Measurements from ENCODE around the gene ZNF597.

Gene ZNF597, protein sequence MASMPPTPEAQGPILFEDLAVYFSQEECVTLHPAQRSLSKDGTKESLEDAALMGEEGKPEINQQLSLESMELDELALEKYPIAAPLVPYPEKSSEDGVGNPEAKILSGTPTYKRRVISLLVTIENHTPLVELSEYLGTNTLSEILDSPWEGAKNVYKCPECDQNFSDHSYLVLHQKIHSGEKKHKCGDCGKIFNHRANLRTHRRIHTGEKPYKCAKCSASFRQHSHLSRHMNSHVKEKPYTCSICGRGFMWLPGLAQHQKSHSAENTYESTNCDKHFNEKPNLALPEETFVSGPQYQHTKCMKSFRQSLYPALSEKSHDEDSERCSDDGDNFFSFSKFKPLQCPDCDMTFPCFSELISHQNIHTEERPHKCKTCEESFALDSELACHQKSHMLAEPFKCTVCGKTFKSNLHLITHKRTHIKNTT

DNA sequence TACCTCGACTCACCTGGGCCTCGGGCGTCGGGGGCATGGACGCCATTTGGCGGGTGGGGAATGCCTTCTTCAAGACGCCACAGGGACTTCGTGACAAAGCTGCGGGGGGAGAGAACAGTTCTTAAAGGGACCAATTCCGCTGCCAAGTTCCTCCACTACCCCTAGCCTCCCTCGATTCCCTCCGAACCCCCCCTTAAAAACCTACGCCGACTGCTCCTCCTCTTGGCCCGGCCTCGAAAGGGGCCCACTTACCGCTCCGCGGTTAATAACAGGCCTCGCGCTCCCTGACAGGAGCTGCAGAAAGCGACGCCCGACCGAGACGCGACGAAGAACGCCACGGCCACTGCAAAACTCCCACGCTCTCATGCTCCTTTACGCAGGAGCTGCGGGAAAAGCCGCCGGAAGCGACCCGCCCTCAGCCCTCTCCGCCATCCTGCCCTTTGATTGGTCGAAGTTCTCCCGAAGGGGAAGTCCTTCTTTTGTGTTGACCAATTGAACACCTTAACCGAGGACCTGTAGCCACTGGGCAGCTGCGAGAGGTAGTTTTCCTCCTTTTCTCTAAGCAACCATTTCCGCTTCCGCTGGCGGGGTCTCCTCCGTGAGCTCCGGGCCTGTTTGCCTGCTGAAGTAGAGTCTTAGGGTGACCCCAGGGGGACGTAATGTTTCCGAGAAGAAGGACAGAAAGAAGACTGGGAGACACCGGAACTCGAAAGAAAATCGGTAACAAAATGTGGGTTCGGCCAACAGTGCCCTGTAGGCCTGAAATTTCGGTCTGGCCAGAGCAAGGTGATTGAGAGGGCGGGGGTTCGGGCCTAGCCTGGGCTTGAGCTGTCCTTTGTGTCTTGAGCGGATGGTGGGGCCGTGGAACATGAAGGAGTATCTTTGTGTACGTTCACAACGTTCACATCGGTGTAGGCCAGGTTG lies at the start of gene ZNF597, which contains the start of gene NAA60:
TSS of gene ZNF597 (minus strand) at position 397 of the 924 bp plus-strand sequence. CDS start at position 46, 351 bp downstream.
TSS of gene NAA60 (plus strand) at position 573 of the 924 bp plus-strand sequence. CDS start 32,548 bp downstream, outside the sequence.
- peak; percentile 76 for DNase-seq (ENCODE audit: low read depth)

DNA sequence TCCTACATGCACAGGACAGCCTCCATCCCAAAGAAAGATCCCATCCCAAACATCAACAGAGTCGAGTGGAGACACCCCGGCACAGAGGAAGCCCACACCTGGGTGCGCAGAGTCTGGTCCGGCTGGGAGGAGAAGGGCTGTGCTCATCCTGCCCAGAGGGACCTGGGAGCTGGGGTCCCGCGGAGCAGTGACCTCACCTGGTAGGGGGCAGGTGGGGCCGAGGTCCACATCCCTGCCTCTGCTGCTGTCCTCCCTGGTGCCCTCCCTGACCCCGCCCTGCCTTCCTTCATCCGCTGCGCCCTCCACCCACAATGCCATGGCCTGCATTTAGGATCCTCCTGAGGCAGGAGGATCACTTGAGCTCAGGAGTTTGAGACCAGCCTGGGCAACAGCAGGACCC lies 49.1 kb upstream of the ZNF597 start:
- DNase-seq (ENCODE audit: low read depth), result no peak

DNA sequence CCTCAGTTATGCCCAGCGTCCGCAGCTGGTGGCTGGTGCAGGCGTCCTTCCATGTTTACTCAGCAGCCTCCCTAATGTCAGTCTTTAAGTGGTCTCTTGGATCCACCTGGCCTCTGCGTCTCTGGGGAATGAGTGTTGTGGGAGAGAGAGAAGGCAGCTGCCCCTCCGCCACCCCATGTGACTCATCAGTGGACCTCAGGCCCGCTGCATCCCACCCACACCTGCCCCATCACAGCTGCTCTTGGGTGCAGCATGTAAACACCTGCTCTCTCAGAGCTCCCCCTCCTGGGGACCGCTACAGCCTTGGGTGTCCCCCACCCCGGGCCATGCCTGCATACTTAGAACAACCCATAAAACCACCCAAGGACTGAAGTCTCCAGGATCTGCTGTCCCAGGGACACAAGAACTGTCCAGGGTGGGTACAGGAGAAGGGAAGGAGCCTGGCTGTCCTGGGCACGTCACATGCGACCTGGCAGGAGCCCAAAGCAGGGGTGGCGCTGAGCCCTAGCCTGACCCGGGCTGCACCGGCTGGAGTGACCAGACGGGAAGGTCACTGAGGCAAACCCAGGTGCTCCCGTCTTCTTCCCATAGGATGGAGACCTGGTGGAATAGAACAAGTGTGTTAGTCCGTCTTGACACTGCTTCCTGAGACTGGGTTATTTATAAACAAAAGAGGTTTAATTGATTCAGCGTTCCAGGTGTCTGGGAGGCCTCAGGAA lies 47.8 kb upstream of the ZNF597 start:
- no peak for DNase-seq (ENCODE audit: low read depth)

DNA sequence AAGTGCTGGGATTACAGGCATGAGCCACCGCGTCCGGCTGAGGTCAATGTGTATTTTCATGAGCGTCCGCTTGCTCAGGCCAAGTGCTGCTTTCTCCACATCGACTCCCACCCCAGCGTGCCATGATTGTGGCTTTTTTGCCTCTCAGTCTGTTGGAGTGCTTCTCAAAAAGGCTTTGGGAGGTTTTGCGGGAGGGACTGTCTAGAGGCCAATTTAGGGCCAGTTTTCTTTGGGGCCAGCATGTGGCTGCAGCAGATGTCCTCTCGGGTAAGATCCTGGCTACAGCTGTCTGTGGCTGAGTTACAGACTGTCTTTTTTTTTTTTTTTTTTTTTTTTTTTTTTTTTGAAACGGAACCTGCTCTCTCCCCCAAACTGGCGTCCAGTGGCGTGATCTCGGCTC lies 45.5 kb upstream of the ZNF597 start:
- DNase-seq (ENCODE audit: low read depth), result no peak

DNA sequence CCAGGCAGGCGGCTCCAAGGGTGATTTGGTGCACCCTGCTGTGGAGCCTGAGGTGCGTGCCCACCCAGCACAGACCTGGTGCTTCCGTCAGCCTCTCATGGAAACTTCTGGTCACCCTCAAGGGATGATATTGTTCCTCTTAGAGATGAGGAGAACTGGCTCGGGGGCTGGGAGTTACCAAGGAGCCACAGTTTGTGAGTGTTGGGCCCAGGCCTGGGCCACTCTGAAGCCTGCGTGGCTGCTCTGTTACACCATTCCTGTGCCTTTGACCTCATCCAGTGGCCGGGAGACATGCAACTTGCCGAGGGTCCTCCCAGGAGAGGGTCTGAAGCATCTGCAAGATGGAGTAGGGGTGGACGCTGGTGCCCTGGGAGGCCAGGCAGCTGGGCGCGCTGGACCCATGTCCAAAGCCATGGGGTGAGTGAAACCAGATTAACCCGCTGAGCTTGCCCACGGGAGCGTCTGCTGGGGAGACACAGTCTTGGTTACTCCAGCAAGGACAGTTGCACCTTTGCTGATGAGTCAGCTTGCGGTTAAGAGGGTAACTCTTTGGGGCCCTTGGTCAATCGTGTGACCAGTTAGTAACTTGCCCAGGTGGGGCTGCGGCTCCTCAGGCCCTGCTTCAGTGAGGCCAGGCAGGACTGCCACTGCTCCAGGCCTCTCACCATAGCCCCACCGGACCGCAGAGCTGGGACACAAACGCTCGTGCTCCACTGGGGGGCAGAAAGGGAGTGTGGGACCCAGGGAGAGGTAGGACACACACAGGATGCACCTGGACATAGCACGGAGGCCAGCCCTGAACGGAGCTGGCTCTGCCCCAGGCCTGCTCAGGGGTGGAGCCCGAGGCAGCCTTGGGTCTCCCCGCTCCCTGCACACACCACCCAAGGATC lies 44.5 kb upstream of the ZNF597 start:
- DNase-seq (ENCODE audit: low read depth), result no peak

DNA sequence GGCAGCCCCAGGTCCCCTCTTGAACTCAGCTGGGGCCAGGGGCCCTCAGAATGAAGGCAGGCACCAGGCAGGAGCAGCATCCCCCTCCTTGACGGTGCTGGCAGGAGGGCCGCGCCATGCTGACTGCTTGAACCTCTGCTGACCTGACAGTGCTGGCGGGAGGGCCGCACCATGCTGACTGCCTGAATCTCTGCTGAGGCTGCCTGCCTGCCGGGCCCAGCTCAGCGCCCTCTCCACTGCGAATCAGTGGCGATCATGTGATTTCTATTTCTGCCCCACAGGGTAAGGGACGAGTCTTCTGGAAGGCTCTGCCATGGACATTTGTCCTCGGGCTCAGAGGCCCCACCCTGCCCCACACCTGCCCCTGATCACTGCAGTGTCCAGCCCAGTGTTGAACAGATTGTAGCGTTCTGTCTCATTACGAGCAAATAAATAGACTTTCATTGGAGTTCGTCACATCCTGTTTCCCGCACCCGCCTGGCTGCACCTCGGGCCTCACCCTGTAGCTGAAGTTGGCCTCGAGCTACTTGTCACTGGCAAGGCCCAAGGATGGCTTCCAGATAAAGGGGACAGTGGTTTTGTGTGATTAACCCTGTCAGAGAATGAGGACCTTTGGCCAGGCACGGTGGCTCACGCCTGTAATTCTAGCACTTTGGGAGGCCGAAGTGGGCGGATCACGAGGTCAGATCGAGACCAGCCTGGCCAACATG lies 43.4 kb upstream of the ZNF597 start:
- no peak for DNase-seq (ENCODE audit: low read depth)

DNA sequence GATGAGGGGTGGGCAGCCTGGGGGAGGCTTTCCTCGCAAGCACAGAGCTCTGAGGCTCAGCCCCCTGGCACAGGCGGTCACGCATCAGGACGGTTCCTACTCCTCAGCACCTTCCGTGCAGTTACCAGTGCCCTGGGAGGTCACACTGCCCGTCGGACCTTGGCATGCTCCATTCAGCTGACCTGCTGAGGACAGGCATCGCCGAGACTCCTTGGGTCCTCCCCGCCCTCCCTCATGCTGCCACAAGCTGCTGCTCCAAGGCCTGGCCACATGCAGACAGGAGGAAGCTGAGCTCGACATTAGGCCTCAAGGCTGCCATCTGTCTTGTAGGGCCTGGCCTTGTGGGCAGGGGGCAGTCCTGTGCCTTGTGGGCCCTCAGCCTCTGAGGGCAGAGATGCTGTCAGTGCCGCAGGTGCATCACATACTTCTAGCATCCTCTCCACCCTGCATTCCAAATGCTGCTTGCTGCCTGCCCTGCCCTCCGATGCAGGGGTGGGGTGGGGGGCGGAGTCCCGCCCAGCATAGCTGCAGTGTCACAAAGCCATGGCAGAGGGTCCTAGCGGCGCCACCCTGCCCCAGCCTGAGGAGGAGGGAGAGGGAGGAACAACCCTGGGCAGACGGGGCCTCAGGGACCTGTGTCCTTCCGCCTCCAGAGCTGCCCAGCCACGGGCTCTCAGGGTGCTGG lies 42.7 kb upstream of the ZNF597 start:
- DNase-seq (ENCODE audit: low read depth), result no peak

DNA sequence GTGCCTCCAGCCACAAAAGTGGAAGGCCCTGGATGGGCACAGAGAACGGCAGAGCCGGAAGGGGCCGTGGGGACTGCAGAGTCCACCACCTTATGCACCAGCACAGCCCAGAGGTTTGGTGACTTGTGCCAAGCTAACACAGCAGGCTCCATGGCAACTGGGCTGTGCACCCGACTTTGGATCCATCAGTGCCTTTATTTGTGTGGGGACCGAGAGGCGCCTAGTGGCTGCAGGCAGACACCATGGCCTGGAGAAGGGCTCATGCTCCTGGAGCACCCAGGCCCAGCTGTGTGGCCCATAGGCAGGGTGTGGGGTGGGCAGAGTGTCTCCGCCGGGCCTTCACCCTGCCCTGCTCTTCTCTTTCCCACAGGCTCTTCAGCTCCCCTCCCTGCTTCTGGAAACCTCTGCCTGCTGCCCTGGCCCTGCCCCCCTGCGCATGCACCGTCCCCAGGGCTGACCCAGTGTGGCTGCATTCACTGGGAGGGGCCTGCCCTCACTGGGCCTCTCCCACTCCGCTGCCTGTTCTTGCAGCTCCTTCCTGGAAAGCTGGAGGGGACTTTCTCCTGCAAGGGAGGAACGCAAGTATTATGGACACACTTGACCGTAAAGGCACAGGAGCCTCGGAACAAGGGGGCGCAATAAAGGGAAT lies 41.9 kb upstream of the ZNF597 start:
- no peak for DNase-seq (ENCODE audit: low read depth)

DNA sequence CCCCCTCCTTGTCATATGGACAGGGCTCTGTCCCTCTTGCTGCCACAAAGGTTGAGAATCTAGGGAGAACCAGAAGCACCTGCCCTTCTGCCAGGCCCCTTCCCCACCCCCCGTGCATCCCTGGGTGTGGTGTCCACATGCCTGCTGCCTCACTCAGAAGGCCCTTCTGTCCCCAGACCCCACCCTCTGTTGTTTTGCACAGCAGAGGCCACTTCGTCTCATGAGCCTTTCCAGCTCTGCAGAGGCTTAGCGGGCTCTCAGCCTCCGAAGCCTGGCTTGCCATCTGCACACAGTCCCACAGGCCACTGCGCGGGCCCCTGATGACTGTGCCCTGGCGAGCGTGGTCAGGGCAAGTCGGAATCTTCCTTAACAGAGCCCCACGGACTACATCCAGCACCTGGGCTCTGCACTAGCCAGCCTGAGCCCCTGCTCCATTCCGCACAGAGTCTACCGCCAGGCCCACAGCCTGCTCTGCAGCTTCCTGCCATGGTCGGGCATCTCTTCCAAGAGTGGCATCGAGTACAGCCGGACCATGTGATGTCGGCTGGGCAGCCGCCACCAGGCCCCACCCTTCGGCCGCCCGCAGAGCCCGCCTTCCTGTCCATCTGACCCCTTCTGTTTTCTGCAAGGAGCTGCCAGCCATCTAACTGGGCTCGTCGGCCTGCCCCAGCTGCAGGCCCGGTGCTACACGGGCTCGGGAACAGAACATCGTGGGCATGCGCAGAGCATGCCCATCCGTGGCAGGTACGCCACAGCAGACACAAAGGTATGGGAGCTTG lies 41.2 kb upstream of the ZNF597 start:
- no peak for DNase-seq (ENCODE audit: low read depth)

DNA sequence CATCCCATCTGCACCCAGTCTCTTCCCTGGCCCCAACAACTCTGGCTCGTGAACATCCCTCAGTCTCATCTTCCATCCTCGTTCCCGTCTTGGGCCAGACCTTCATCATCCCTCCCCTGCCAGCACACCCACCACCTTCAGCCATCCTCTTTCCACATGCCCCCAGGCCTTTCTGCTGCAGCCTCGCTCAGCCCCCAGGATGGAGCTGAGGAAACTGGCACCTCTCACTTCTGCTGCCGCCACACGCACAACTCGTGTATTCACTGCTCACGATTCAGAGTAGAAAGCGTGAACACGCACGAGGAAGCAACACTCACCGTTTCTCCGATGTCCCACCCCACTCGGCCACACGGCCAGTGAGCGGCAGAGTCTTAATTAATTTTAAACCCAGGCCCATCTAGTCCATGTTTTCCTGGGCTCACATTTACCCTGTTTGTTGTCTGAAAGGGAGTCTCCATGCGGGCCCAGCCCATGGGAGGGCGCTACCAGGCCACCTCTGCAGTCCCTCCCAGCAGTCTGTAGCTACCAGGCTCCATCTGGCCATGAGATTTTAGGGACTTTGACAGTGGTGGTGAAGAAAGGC lies 39.4 kb upstream of the ZNF597 start:
- no peak for DNase-seq (ENCODE audit: low read depth)

DNA sequence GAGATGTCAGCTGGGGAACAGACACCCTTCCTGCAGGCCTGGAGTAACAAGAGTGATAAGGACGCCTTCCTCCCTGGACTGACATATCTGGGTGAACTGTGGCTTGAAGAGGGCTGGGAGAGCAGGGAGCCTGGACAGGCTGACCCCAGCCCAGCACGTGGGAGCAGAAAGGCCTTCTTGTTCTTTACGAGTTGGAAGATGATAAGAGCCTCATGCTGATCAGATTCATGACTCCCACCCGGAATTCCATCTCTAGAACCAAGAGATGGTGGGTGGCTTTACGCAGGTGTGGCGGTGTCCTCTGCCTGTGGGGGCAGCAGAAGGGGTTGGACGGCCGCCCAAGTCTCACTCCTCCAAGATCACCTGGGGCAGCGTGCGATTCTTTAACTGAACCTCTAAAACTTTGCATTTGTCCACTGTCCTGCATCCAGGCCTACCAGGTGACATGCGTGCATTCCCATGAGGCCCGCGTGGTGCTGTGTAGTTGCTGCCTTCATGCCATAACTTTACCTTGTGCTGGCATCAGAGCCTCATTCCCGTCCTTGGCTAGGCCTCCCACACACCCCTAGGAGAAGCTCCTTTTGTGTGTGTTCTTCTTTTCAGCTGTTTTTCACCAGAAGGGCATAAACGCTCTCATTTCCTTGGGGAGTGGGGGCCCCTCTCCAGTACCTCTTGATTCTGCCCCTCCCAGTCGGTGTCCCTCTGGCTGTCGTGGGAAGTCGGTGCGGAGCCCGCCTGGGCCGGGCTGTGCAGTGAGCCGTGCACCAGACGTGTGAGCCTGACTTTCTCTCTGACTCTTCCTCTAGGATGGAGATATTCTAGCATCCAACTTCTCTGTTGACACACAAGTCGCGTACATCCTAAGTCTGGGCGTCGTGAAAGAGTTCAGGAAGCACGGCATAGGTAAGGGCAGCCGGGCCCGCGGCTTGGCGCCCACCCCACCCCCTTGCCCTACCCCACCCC lies 38.7 kb upstream of the ZNF597 start:
- DNase-seq (ENCODE audit: low read depth), result no peak

DNA sequence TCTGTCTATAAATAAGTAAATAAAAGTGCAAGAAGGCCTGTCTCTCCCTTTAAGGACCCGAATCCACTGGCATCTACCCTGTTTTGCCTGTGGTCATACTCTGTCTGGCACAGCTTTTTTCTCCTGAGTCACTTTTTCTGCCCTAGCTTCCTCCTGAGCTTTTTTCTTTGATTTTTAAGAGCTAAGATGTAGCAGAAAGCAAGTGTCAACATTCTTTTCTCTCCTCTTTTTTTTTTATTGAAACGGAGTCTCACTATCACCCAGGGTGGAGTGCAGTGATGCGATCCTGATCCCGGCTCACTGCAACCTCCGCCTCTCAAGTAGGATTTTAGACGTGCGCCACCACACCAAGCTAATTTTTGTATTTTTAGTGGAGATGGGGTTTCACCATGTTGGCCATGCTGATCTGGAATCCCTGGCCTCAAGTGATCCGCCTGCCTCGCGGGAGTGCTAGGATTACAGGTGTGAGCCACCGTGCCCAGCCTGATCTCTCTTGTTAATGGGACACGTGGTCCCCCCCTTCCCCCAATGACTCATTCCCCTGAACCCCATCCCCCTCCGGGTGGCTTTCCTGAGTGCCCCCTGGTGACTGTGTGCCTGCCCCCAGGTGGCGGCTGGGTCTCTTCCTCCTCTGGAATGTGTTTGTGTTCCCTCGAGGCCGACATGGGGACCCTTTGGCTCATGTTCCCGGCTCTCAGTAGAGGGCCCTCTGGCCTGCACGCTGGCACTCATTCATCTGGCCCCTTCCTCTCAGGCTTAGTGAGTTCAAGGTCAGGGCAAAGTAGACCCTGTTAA lies 37.8 kb upstream of the ZNF597 start:
- no peak for DNase-seq (ENCODE audit: low read depth)

DNA sequence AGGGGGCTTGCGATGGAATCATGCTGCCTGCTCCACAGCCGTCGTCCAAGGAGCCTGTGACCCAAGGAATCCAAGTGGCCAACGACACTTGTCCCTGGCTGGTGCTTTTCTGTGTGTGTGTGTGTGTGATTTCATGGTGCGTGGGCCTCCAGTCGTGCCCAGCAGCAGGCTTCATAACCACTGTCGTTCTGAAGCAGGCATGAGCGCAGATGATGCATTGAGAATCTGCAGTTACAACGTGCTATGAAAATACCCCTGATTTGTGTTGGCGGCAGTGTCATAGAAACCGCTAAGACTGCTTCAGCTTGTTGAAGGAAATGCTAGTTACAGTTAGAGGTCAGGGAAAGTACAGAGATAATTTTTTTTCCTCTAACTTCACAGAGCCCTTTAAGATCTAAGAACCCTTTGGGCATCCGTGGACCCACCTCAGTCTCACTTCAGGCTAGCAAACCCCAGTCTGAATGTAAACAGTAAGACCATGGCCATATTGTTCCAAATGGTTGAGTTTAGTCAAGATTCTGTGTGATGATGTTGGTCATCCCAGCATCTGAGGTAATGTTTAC lies 36.4 kb upstream of the ZNF597 start:
- no peak for DNase-seq (ENCODE audit: low read depth)

DNA sequence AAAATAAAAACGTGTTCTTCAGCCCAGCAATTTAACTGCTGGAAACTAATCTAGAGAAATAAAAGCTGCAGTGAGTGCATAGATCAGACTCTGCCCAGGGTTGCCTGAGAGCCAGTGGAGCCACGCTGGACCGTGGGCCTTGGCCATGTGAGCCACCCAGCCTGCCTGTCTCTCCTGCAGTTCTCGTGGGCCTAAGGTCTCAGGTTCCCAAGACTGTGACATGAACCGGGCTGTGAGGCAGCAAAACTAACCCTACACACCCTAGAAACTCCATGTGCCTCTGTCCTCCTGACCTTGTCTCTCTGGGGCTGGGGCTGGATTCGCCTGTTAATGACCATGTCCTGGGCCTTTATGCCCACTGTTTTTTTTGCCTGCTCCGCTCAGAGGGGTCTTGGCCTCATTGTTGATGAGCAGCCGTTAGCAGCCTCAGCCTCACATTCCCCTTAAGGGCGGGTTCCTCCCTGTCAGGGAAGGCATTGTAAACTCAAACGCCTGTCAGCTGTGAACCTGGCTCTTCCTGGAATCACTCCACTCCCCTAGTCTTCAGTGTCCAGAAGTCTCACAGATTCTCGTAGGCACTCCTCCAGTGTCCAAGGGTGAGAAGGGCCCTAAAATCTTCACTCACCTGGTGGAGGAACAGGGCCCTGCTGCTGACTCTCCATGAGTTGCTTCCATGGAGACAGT lies 35.1 kb upstream of the ZNF597 start:
- no peak for DNase-seq (ENCODE audit: low read depth)

DNA sequence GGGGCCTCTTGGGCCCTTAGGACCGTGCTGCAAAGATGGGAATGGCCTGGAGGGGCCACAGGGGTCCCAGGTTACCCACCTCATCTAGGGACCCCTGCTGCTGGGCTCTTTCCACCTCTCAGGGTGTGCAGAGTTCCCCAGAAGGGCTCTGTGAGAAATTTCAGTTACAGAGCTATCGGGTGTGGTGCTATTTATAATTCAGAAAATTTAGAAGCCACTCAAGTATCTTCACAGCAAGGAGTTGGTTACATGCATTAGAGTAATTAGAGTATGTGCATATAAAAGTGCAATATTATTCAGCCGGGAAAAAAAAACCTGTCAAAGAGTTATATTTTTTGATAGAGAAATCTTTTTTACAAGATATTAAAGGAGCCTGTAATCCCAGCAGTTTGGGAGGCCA lies 33.1 kb upstream of the ZNF597 start:
- DNase-seq (ENCODE audit: low read depth), result no peak

All from T-helper 22 cell (primary cell).